RPMI7951 (cell line): Measurements from ENCODE around the gene BDP1. TPM values are rescaled to one million over a fixed set of nuclear protein-coding genes. Genes with fewer than 3 reads are reported as not detected.
A peak's percentile ranks its signal among the peaks of the same experiment; 100 is the strongest.
"Not testable (repeated sequence)": the region's sequence is repeated elsewhere in the genome, so short reads cannot be mapped to it uniquely, and the experiment has no call there.

ENCODE experiments used
- DNase-seq: peaks from one replicate; pipeline ENCODE4 v3.0.0-alpha.2; 2012; ENCODE audit warnings: low read depth
- total RNA-seq: library from RNA; depleted of rRNA; stranded (reverse); fragments of >200 nt; shearing (Covaris generic); gene quantifications from 2 replicates; pipeline ENCODE4 v1.2.3, GENCODE V29; 2014; rRNA removed

BDP1 gene
- total RNA-seq, result 13.4 and 14.4 TPM in 2 replicates

- peak; percentile 88 for DNase-seq
Observed at GRCh38 chr5:71455427-71456361, at the start of gene BDP1. Gene BDP1, plus strand, starts transcription at chr5:71455651. Its CDS starts 227 bp downstream, at chr5:71455878.

DNA sequence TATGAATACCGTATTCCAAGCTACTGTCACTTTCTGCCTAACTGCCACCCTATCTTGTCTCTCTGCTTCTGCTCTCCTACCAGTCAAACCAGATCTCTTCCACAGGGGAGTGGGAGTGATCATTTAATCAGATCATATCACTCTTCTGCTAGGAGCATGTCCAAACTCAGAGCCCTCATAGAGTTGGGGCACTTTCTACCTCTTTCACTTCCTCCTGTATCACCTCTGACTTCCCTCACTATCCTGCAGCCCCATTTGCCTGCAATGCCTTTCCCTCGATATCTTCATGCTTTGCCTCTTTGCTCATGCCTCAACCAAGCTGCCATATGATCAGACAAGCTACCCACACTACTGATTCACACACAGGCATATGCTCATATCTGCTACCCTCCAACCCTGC, 45.4 kb upstream of the BDP1 start:
- not testable (repeated sequence) for DNase-seq

- not testable (repeated sequence) for DNase-seq
Observed at GRCh38 chr5:71415626-71416025, 39.8 kb upstream of the BDP1 start.

- DNase-seq, result not testable (repeated sequence)
Observed at GRCh38 chr5:71418026-71418425, 37.4 kb upstream of the BDP1 start.

DNA sequence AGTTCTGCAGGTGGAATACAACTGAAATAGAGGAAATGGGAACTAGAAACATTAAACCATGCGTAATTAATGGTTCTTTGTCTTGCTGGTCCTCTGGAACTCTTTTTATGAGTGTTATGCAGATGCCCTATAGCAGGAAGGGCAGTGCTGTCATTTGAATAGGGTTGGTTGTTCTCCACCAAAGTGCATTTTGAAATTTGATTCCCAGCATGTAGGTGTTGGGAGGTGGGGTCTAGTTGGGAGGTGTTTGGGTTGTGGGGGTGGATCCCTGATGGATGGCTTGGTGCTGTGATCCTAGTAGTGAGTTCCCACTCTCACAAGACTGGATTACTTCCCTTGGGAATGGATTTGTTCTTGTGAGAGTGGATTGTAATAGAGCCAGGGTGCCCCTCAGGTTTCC, 34.2 kb upstream of the BDP1 start:
- not testable (repeated sequence) for DNase-seq

- not testable (repeated sequence) for DNase-seq
Observed at GRCh38 chr5:71423896-71424295, 31.6 kb upstream of the BDP1 start.

GRCh38 chr5:71426686-71427474, 28.6 kb upstream of the BDP1 start:
- not testable (repeated sequence) for DNase-seq

DNA sequence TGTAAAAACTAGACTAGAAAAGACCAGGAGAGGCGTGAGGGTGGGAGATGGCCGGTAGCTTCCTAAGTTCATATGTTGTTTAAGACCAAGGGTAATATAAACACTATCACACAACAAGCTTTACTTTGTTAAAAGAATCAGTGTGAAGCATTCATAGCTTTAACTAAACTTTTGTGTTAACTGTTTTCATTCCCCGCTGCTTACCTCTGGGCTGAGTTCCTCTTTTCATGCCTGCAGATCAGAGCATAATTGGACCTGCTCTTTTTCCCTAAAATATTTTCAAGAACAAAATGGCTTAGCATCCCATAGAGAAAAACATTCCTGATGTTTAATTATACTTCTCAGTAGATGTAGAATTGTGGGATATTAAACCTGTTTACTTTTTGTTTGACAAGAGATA, 23.0 kb upstream of the BDP1 start:
- not testable (repeated sequence) for DNase-seq

DNA sequence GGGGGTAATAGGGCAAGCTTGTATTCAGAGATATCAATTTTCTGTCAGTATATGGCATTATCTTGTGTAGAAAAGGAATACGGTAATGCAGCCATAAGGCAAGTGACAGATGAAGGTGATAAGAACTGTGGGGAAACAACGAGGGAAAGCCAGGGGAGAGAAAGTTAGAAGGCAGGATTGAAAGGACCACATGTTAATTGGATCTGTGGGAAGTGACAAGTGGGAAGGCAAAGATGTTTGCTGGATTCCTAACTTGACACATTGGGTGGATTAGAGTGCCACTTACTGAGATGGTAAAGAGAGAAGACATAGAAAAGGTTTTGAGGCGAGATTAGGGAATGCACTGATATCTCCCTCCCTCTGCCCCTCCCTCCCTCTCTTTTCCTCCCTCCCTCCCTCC, 20.6 kb upstream of the BDP1 start:
- DNase-seq, result not testable (repeated sequence)

- not testable (repeated sequence) for DNase-seq
Observed at GRCh38 chr5:71441564-71441963, 13.9 kb upstream of the BDP1 start.

DNA sequence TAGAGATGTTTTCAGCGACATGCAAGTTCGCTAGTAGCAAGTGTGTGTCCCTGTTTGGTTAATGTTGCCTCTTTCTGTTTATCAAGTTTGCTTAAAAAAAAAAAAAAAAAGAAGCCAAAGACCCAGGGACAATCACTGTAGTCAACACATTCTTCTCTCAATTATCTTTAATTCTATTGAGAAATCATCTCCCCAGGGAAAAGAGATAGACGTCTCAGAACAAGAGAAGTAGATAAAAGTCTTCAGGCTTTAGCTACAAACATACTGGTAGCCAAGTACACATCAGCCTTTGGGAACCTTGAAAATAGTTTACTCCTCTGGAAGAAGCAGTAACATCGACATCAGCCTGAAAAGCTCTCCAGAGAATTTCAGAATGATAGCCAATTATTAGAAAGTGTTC, 11.6 kb upstream of the BDP1 start:
- not testable (repeated sequence) for DNase-seq

- not testable (repeated sequence) for DNase-seq
Observed at GRCh38 chr5:71445015-71445414, 10.4 kb upstream of the BDP1 start.

DNA sequence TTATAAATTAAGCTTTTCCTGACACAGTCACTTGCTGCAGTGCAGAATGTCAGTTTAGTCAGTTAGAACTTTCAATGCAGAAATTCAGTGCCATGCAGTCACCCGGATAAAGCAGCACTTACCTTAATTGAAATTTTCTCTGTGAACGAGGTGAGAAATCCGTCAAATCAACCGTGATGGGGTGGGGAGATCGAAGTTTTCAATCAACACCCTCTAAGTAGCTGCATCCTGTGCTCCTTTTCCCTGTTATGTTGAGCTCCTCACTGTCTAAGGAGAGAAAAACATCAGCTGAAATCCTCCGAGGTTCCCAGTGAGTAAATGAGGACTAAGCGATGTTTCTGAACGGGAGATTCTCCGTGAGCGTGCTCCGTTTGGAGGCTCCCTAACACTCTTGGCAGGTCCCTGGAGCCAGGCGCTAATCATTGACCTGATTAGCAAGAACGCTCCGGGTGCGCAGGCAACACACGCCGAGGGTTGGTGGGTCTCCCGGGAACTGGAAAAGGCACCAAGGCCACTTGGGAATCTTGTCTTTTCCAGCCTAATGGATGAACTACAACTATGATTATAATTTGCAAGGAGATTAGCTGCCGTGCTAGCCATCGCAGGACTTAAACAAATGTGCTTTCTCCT, 9.8 kb upstream of the BDP1 start:
- DNase-seq, result not testable (repeated sequence)

DNA sequence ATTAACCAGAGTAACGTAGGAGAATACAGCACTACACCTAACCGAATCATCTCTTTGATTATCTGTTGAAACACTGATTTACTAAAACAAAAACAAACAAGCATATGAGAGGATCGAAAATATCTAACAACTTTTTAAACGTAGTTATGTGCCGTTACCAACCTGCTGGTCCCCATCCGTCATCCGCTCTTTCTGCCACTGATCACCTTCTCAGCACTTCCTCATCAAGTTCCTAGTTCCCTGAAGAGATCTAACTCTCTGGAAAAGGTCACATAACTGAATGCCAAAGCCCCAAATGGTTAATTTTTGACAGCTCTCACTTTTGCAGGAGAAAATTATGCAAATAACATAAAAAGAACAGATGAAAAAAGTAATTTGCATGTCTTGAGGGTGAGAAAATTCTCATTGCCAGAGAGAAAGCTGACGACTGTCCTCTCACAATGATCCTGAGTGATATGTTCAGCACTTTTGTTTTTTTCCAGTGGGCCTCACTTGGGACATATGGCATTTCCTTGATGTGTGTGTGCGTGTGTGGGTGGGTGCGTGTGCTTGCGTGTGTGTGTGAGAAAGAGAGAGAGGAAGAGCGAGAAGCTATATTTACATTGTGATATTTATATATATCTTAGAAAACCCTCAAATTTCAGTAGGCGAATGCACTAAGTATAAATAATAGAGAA, 8.8 kb upstream of the BDP1 start:
- not testable (repeated sequence) for DNase-seq

GRCh38 chr5:71447218-71447808, 8.1 kb upstream of the BDP1 start:
- peak; percentile 35 for DNase-seq

GRCh38 chr5:71452876-71453275, 2.6 kb upstream of the BDP1 start:
- no peak for DNase-seq

GRCh38 chr5:71454913-71455312, 538 bp upstream of the BDP1 start:
- no peak for DNase-seq

DNA sequence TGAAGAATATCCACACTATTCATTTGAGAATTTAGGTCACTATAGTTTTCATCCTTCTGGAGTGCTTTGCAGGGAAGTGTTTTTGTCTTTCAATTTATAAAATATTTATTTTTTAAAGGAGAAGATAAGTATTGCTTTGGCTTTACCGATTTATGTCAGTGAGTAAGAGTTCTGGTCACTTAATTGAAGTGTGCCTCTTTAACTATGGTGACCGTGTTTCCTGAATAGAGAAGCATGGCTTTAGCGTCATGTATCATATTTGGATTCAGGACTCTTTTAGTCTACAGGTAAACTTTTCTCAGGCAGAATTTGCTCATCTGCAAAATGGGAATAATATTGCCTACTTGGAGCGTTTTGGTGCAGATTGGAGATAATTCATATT, 902 bp downstream of the BDP1 start:
- peak; percentile 2 for DNase-seq

GRCh38 chr5:71457106-71457505, 1.7 kb downstream of the BDP1 start:
- no peak for DNase-seq

GRCh38 chr5:71460693-71461092, 5.2 kb downstream of the BDP1 start:
- DNase-seq, result no peak

GRCh38 chr5:71461360-71461759, 5.9 kb downstream of the BDP1 start:
- no peak for DNase-seq
